ENCODE results near the gene ICA1. TPM values are rescaled to one million over a fixed set of nuclear protein-coding genes. Genes with fewer than 3 reads are reported as not detected.

Gene ICA1
- total RNA-seq, 2 experiments from 2014 or later, result 0.34 to 1.3 TPM

DNA sequence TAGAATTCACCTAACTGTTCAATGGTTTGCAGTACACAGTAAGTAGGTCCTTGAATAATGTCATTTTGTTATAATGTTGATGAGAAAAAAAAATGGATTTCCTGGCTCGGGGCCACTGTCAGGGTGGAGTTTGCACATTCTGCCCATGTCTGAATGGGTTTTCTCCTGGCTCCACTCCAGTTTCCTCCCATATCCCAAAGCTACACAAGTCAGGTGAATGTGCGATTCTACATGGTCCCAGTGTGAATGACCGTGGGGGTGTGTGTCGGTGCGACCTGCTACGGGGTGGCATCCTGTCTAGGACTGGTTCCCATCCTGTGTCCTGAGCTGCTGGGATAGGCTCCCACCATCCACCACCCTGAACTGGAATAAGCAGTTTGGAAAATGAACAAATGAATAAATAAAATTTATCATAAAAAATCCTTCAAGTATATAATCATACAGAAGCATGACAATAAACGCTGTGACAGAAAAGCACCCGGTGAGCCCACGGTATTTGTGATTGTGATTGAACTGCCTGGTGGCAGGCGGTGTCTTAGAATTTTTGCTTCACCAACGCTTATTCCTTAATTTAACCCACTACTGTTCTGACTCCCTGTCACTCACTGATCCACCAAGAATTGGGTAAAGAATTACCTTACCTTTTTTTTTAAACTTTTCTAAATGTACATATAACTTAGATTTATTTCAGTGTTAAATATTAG lies 114.1 kb downstream of the ICA1 start:
- CTCF ChIA-PET, result interaction anchor here (0.6 to 1.2 kb wide), 5 partner anchors 9 to 897 kb away, joined by 3 read pairs; no protein-coding TSS in a partner anchor
- ATAC-seq (no peak), DNase-seq (no peak)
- peaks cover 2% of the 10 kb centered on the region for H3K36me3 Mint-ChIP-seq (ENCODE audit: low read depth)
- no peak overlapping the region for H3K27ac Mint-ChIP-seq
- POLR2A ChIA-PET, result interaction anchor here (0.7 kb wide), 1 partner anchor 16 kb away, joined by 3 read pairs; no protein-coding TSS in a partner anchor
- peaks cover 50% of the 10 kb centered on the region for H3K4me1 Mint-ChIP-seq (ENCODE audit: low read depth)
- peaks cover 7% of the 10 kb centered on the region for H3K9me3 Mint-ChIP-seq
- H3K4me3 Mint-ChIP-seq, result no peak overlapping the region
- intact Hi-C loops (cut with micrococcal nuclease), result no loop called here
- TF ChIP-seq, protein P1, sequence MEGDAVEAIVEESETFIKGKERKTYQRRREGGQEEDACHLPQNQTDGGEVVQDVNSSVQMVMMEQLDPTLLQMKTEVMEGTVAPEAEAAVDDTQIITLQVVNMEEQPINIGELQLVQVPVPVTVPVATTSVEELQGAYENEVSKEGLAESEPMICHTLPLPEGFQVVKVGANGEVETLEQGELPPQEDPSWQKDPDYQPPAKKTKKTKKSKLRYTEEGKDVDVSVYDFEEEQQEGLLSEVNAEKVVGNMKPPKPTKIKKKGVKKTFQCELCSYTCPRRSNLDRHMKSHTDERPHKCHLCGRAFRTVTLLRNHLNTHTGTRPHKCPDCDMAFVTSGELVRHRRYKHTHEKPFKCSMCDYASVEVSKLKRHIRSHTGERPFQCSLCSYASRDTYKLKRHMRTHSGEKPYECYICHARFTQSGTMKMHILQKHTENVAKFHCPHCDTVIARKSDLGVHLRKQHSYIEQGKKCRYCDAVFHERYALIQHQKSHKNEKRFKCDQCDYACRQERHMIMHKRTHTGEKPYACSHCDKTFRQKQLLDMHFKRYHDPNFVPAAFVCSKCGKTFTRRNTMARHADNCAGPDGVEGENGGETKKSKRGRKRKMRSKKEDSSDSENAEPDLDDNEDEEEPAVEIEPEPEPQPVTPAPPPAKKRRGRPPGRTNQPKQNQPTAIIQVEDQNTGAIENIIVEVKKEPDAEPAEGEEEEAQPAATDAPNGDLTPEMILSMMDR (IDR thresholded peaks at IDR 0.05), result no peak
- no peaks in the 10 kb centered on the region for H3K27me3 Mint-ChIP-seq

DNA sequence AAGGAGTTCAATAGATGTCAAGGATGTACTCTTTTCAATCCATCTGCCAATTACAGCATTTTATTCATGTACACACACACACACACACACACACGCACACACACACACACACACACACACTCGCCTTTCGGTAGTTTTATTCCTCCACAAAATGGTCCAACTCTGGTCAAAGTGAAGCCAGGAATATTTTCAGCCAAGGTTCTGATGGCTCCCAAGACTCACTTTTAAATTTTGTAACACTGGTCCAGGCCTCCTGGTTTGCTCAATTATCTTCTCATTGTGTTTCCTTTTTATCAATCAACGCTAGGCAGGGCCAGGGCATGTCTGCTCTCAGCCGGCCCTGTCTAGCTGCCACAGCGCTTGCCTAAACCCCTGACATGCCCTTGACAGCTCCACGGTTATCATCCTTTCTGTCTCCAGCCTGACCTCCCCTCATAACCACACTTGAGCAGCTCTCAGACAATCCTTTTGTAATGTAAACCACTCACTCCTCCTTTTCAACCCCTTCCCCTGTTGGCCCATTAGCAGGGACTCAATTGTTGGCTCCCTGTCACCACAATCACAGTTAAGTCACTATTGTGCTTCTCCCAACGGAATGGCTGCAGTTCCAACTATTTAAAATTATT lies 115.1 kb downstream of the ICA1 start:
- intact Hi-C loops (cut with micrococcal nuclease), result no loop called here
- no peaks in the 10 kb centered on the region for H3K27me3 Mint-ChIP-seq
- H3K4me1 Mint-ChIP-seq (ENCODE audit: low read depth), result peaks cover 46% of the 10 kb centered on the region
- no peak for ATAC-seq
- no peaks in the 10 kb centered on the region for H3K36me3 Mint-ChIP-seq (ENCODE audit: low read depth)
- H3K4me3 Mint-ChIP-seq, result no peak overlapping the region
- H3K27ac Mint-ChIP-seq, result no peak overlapping the region
- DNase-seq, result no peak
- POLR2A ChIA-PET, result interaction anchor here (0.7 to 1.0 kb wide), 2 partner anchors 15 to 17 kb away, joined by 3 to 7 read pairs; no protein-coding TSS in a partner anchor
- CTCF ChIA-PET, result interaction anchor here (0.7 to 1.5 kb wide), 3 partner anchors 43 to 93 kb away, joined by 3 to 4 read pairs (median 3); no protein-coding TSS in a partner anchor
- H3K9me3 Mint-ChIP-seq, result peaks cover 2% of the 10 kb centered on the region
- TF ChIP-seq, protein P1 (IDR thresholded peaks at IDR 0.05), result no peak

DNA sequence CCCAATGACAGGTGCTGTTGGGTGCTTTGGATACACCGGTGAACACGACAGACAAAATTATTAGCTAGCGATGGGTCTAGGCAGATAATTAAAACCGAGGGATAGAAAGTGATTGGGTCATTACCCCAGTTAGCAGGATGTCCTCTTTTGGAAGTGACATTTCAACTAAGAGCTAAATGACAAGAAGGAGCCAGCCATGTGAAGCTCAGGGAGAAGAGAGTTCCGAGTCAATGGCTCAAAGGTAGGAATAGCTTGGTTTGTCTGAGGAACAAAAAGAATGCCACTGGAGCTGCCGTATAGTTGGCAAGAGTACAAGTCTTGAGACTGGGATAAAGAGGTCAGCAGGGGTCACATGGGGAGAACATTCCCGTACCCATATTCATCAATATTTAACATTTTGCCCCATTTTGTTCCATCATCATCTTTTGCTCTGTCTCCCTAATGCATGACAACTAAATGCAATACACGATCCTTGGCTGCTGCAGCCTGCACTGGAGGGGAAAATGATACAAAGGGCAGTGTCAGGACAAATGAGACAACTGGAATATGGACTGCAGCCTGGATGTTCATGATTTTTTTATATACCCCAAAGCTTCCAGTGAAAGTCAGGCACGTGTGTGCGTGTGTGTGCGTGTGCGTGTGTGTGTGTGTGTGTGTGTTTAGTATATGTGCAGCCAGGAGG lies 115.7 kb downstream of the ICA1 start:
- DNase-seq, result no peak
- ChIA-PET POLR2A (interaction anchor here (1.0 kb wide), 1 partner anchor 16 kb away, joined by 7 read pairs; no protein-coding TSS in a partner anchor), CTCF (interaction anchor here (1.5 kb wide), 1 partner anchor 44 kb away, joined by 4 read pairs; no protein-coding TSS in a partner anchor)
- H3K4me3 Mint-ChIP-seq, result no peak overlapping the region
- intact Hi-C loops (cut with micrococcal nuclease), result no loop called here
- no peak for ATAC-seq
- H3K4me1 Mint-ChIP-seq (ENCODE audit: low read depth), result peaks cover 44% of the 10 kb centered on the region
- no peaks in the 10 kb centered on the region for H3K36me3 Mint-ChIP-seq (ENCODE audit: low read depth)
- TF ChIP-seq, protein P1 (IDR thresholded peaks at IDR 0.05), result no peak
- H3K27me3 Mint-ChIP-seq, result no peaks in the 10 kb centered on the region
- H3K9me3 Mint-ChIP-seq, result no peaks in the 10 kb centered on the region
- no peak overlapping the region for H3K27ac Mint-ChIP-seq

DNA sequence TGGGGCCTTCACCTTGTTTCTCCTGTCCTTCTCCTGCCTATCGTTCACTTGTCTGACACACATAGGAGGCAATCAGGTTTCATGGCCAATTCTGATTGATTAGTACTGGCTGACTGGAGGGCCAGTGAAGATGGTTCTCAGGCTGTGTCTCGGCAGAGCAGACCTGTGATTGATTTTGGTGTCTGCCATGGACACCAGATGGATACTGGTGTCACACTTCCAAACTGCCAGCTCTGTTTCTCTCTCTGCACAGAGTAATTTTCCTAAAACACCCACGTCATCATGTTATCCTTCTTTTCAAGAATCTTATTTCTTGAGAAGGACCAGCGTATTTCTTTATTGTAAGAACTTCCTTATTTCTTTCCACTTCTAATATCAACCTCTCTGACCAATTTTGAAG lies 117.1 kb downstream of the ICA1 start:
- TF ChIP-seq, protein P1 (IDR thresholded peaks at IDR 0.05), result no peak
- Mint-ChIP-seq H3K36me3 (ENCODE audit: low read depth) (no peaks in the 10 kb centered on the region), H3K4me3 (no peak overlapping the region), H3K27ac (no peak overlapping the region), H3K27me3 (no peaks in the 10 kb centered on the region), H3K9me3 (no peaks in the 10 kb centered on the region), H3K4me1 (ENCODE audit: low read depth) (peaks cover 37% of the 10 kb centered on the region)
- ATAC-seq (no peak), DNase-seq (no peak)
- POLR2A ChIA-PET, result interaction anchor here (1.2 kb wide), 1 partner anchor 172 kb away, joined by 4 read pairs; no protein-coding TSS in a partner anchor
- intact Hi-C loops (cut with micrococcal nuclease), result no loop called here
- CTCF ChIA-PET, result no interaction called here

All from activated CD8-positive, alpha-beta T cell treated with anti-CD3 and anti-CD28 coated beads for 36 hours (primary cell).